ACC112 (cell line): ENCODE results near the gene FASN.
A peak's percentile ranks its signal among the peaks of the same experiment; 100 is the strongest.

Source experiments
- H2AFZ ChIP-seq: fragments of 200-600 bp; sonication (generic); one replicate; pipeline ENCODE4 v1.6.0; 2017; ENCODE audit warnings: antibody characterized with exemption, low read length; ENCODE audit not compliant: unreplicated experiment
- H3K27ac ChIP-seq: fragments of 200-600 bp; sonication (generic); 2 replicates; pipeline ENCODE4 v1.5.1; 2014; ENCODE audit warnings: low read depth, mild to moderate bottlenecking, antibody characterized with exemption, low read length, moderate library complexity
- H3K27me3 ChIP-seq: fragments of 200-600 bp; sonication (generic); 2 replicates; pipeline ENCODE4 v1.6.1; 2014; ENCODE audit warnings: mild to moderate bottlenecking, antibody characterized with exemption, low read length, moderate library complexity, mixed read lengths; ENCODE audit not compliant: insufficient read depth
- H3K36me3 ChIP-seq: fragments of 200-600 bp; sonication (generic); 2 replicates; pipeline ENCODE4 v1.6.1; 2016; ENCODE audit warnings: mild to moderate bottlenecking, antibody characterized with exemption, low read length, moderate library complexity, mixed read lengths; ENCODE audit not compliant: insufficient read depth
- H3K4me1 ChIP-seq: fragments of 200-600 bp; sonication (generic); one replicate; pipeline ENCODE4 v1.6.1; 2016; ENCODE audit warnings: low read length, mixed read lengths; ENCODE audit not compliant: insufficient read depth, unreplicated experiment, control insufficient read depth
- H3K4me3 ChIP-seq: fragments of 200-600 bp; sonication (generic); 2 replicates; pipeline ENCODE4 v1.5.1; 2014; ENCODE audit warnings: mild to moderate bottlenecking, low read depth, low read length
- H3K79me2 ChIP-seq: fragments of 200-600 bp; sonication (generic); one replicate; pipeline ENCODE4 v1.6.0; 2016; ENCODE audit warnings: low read length; ENCODE audit not compliant: control insufficient read depth, unreplicated experiment, insufficient read depth

The FASN gene

DNA sequence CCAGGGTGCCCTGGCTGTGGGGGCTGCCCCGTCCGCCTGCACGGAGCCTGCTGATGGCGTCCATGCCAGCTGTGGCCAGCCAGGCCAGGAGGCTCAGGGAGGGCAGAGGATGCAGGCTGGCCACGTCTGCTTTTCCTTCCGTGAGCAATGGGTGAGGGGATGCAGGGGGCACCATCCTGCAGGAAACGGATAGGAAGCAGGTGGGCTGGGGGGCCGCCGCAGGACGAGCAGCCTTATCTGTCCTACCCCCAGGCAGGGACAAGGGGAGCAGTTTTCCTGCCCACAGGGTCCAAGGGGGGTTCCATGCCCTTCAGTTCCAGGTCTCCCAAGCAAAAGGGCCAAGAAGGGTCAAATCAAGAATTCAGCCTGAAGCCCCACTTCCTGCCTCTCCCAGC lies 39.2 kb downstream of the FASN start:
- H3K36me3 ChIP-seq: peaks cover 4% of the 10 kb centered on the region; the same call in 1 of the 2 replicates

DNA sequence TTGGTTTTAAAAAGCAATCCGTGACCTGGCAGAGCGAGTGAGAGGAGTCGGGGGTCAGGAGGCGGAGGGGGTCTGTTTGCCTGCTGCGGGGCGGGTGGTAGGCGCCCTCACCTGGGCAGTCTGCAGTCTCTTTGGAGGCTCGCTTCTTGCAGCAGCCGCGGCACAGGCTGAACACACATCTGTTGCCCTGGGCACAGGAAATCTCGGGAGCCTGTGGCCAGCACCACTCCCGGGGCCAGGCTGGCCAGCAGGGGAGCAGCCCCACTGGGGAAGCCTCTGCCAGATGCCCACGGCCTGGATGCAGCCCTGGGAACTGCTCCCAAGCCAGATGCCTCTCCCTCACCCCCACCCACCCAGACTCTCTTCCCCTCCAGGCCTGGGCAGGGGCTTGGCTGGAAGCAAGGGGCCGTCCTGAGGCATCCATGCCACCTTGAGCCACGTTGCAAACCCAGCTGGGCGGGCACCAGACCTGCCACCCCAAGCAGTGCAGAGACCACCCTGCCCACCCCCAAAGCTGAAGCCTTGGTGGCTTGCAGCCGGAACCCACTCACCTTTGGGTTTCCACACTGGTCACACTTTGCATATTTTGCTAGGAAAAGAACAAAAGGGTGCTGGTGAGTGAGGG lies 39.7 kb downstream of the FASN start:
- peaks cover 4% of the 10 kb centered on the region; the same call in 1 of the 2 replicates for H3K36me3 ChIP-seq
- H3K4me1 ChIP-seq: peaks cover under 1% of the 10 kb centered on the region
- no peaks in the 10 kb centered on the region for H3K27me3 ChIP-seq
- H3K4me3 ChIP-seq: no peak overlapping the region
- H3K79me2 ChIP-seq: peaks cover 5% of the 10 kb centered on the region
- no peak overlapping the region for H3K27ac ChIP-seq
- no peak overlapping the region for H2AFZ ChIP-seq

More for the DNA sequence above, 39.2 kb downstream of the FASN start:
- Histone ChIP-seq H3K79me2 (peaks cover 3% of the 10 kb centered on the region), H3K27ac (no peak overlapping the region), H3K27me3 (no peaks in the 10 kb centered on the region), H2AFZ (no peak overlapping the region), H3K4me3 (no peak overlapping the region), H3K4me1 (no peaks in the 10 kb centered on the region)

DNA sequence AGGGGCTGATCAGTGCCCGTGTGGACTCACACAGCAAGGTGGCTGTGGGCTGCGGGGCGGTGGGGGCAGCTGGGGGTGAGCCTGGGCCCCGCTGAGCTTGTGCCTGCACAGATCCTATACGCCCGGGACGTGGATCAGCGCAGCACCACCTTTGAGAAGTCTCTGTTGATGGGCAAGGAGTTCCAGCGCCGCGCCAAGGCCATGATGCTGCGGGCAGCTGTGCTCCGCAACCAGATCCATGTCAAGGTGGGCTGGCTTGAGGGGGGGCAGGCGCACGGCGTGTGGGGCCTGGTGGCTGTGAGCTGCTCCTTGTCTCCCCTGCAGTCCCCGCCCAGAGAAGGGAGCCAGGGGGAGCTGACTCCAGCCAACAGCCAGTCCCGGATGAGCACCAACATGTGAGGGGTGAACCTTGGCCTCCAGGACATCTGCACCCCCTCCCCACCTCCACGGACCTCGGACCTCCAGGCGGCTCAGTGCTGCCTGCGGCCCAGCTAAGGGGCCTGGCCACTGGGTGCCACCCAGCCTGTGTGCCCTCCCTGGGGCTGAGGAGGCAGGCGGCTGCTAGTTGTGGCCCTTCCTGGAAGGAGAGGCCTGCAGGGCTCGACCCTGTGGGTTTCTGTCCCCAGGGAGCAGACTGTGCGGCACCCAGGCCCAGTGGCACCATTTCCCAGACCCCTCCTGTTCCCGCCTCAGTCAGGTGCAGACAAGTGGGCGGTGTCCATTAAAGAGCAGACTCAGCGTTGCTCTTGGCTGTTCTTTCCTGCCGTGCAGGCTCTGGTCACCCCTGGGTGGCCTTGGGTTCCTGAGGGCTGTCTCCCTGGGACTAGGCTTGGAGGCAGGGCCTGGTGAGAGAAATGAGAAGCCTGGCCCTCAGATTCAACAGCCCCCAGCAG lies 41.1 kb downstream of the FASN start:
- peaks cover 4% of the 10 kb centered on the region; the same call in 1 of the 2 replicates for H3K36me3 ChIP-seq
- no peak overlapping the region for H3K27ac ChIP-seq

GRCh38 chr17:82055965-82056728 lies 41.9 kb downstream of the FASN start:
- no peak overlapping the region for H3K27ac ChIP-seq
- H3K36me3 ChIP-seq: peaks cover 4% of the 10 kb centered on the region; the same call in 1 of the 2 replicates
- H3K27me3 ChIP-seq: no peaks in the 10 kb centered on the region
- H3K4me3 ChIP-seq: no peak overlapping the region
- no peak overlapping the region for H2AFZ ChIP-seq
- H3K4me1 ChIP-seq: peaks cover 6% of the 10 kb centered on the region
- peaks cover 21% of the 10 kb centered on the region for H3K79me2 ChIP-seq

More for the DNA sequence above, 41.1 kb downstream of the FASN start:
- Histone ChIP-seq H2AFZ (no peak overlapping the region), H3K4me3 (no peak overlapping the region), H3K79me2 (peaks cover 19% of the 10 kb centered on the region), H3K4me1 (peaks cover 6% of the 10 kb centered on the region), H3K27me3 (no peaks in the 10 kb centered on the region)

GRCh38 chr17:82055023-82055964 lies 42.7 kb downstream of the FASN start:
- H3K79me2 ChIP-seq: peaks cover 21% of the 10 kb centered on the region
- H3K36me3 ChIP-seq: peaks cover 4% of the 10 kb centered on the region; the same call in 1 of the 2 replicates
- no peak overlapping the region for H3K27ac ChIP-seq
- no peak overlapping the region for H2AFZ ChIP-seq
- H3K27me3 ChIP-seq: no peaks in the 10 kb centered on the region
- peaks cover 6% of the 10 kb centered on the region for H3K4me1 ChIP-seq
- no peak overlapping the region for H3K4me3 ChIP-seq

GRCh38 chr17:82054351-82055022 lies 43.5 kb downstream of the FASN start:
- H3K4me1 ChIP-seq: peaks cover 6% of the 10 kb centered on the region
- H3K79me2 ChIP-seq: peaks cover 21% of the 10 kb centered on the region
- H3K36me3 ChIP-seq: peaks cover 4% of the 10 kb centered on the region; the same call in 1 of the 2 replicates
- no peak overlapping the region for H2AFZ ChIP-seq
- H3K4me3 ChIP-seq: no peak overlapping the region
- H3K27ac ChIP-seq: no peak overlapping the region
- no peaks in the 10 kb centered on the region for H3K27me3 ChIP-seq

DNA sequence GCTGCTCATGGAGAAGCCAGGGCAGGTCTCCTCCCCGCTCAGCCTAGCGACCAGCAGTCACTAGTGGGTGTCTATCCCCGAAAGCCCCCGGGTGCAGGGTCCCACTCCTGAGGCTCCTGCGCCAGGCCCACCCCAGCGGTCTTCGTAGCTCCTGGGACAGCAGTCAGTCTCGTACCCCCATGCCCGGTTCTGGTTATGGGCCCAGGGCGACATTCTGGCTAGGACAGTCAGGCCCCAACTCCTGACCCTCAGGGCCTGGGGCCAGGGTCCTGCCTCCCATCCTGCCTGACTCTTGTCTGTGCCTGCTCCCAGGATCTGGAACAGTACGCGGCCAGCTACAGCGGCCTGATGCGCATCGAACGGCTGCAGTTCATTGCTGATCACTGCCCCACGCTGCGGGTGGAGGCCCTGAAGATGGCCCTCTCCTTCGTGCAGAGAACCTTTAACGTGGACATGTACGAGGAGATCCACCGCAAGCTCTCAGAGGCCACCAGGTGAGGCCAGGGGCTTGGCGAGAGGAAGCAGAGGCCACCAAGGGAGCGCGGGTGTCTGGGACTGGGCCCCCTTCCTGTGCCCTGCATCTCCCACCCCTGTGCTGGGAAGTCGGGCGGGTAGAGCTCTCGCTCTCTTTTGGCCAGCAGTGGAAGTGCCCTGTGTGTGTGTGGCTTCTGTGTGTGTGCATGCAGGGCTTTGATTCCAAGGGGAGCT lies 44.3 kb downstream of the FASN start:
- H2AFZ ChIP-seq: no peak overlapping the region
- H3K4me3 ChIP-seq: peak overlapping the region; percentile 88; the same call in 1 of the 2 replicates
- peaks cover 21% of the 10 kb centered on the region for H3K79me2 ChIP-seq
- no peak overlapping the region for H3K27ac ChIP-seq
- H3K27me3 ChIP-seq: no peaks in the 10 kb centered on the region
- peaks cover 6% of the 10 kb centered on the region for H3K4me1 ChIP-seq
- H3K36me3 ChIP-seq: peaks cover 4% of the 10 kb centered on the region; the same call in 1 of the 2 replicates

GRCh38 chr17:82053130-82053529 lies 44.9 kb downstream of the FASN start:
- peaks cover 4% of the 10 kb centered on the region; the same call in 1 of the 2 replicates for H3K36me3 ChIP-seq

DNA sequence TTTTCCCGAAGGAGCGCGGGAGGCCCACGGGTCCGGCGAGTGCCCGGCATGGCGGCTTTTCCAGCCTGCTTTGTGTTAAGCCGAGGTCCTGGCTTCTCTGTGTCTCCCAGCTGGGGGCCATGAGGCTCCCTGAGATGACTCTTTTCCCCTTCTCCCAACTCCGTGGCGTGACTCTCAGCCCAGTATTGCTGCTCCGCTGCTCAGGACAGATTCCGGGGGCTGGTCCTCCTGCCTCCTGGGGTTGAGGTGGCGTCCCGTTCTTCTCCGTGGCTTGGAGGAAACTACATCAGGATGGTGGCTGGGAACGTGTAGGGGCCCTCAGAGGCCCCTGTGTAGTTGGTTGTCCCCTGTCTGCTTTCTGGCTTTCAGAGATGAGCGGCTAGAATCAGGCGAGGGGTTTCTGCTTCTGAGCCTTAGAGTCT lies 45.4 kb downstream of the FASN start:
- Histone ChIP-seq H3K4me3 (peak overlapping the region; percentile 88), H2AFZ (no peak overlapping the region), H3K27me3 (no peaks in the 10 kb centered on the region), H3K79me2 (peaks cover 21% of the 10 kb centered on the region), H3K27ac (no peak overlapping the region), H3K36me3 (peaks cover 4% of the 10 kb centered on the region; the same call in 1 of the 2 replicates), H3K4me1 (peaks cover 6% of the 10 kb centered on the region)

More at GRCh38 chr17:82053130-82053529, 44.9 kb downstream of the FASN start:
- Histone ChIP-seq H3K27ac (no peak overlapping the region), H3K4me3 (peak overlapping the region; percentile 88), H3K27me3 (no peaks in the 10 kb centered on the region), H3K79me2 (peaks cover 21% of the 10 kb centered on the region), H2AFZ (no peak overlapping the region), H3K4me1 (peaks cover 6% of the 10 kb centered on the region)
